SHP77 (cell line): ENCODE results near the gene TRIM50.
"Not testable (repeated sequence)": the region's sequence is repeated elsewhere in the genome, so short reads cannot be mapped to it uniquely, and the experiment has no call there.

ENCODE experiments used
- DNase-seq, 2 experiments: peaks; one replicate each; lab custom pipeline; 2025; lab: John Stamatoyannopoulos, UW

Gene TRIM50

DNA sequence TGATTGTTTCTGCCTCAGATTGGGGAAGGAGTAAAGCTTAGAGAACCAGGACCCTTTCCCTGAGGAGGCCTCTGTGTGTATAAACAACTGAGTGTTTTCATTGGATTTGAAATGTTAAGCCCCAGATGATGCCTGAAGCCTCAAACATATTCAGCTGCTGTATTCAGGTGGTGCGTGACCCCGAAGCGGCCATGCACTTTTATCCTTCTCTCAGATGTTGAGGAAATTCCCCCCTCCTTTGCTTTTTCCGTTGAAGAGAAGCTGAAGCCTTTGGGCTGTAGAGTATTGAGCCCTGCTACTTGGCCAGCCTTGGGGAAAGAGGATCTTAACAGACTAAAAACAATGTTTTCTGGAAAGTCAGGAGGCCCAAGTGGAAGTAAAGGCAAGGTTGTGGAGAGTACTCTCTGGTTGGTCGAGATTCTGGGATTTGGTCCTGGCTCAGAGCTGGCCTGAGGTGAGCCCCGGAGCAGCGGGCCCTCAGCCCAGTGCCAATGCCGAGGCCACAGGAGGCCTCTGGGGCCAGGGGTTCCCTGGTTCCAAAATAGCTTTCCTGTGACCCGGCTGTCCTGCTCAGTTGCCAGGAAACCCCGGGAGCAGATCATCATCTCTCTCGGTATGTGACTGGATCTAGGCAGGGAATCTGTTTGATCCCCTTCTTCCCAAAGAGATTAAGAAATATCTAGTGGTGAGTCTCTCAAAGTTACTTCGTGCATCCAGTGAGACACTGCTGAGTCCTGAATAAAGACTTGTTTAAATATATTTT lies 22.6 kb upstream of the TRIM50 start:
- no peak for DNase-seq

DNA sequence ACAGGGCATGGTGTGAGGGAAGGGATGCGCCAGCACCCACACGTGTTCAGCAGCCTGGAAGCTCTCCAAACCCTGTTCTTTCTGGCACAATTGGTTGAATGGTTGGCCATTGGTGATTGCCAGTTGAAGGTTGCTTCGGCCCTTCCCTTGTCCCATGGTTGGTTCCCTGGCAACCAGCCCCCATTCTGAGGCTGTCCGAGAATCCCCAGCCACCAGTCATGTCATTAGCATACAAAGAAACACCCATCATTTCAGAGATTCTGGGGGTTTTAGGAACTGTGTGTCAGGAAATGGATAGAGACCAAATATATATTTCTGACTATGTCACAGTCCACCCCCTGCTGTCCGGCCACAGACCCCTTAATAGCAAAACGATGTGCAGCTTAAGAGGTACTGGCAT lies 21.9 kb upstream of the TRIM50 start:
- DNase-seq: no peak

DNA sequence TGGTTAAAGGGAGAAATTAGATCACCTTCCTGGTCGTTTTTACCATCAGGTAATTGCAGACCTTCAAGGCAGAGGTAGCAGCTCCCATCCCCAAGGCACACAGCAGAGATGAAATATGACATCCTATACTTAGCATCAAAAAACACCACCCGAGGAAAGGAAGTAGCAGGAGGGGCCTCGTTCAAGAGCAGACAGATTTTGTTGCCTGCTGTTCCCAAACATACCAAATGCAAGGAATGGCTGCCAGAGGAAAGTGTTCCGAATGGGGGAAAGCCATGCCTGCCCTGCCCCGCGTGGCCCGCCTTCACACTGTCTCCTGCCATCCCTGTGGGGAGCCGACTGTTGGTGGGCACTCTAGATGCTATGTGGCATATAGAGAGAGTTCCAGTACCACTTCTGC lies 18.1 kb upstream of the TRIM50 start:
- DNase-seq: no peak

DNA sequence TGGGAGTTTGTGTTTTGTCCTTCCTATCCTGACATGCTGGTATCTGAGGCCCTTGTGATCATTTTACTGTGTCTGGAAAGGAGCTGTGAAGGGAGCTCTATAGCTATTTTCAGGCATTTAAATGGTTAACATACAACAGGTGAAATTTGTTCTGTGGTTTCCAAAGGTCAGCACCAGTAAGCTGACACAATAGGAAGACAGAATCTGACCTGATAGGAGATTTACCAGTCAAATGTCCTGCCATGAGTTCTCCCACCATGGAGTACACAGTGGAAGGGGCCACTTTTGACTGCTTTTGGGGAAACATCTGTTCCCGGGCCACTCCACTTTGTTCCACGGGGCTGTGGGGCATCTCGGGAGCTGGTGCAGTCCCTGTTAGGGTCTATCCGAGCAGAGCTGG lies 17.7 kb upstream of the TRIM50 start:
- DNase-seq: no peak

DNA sequence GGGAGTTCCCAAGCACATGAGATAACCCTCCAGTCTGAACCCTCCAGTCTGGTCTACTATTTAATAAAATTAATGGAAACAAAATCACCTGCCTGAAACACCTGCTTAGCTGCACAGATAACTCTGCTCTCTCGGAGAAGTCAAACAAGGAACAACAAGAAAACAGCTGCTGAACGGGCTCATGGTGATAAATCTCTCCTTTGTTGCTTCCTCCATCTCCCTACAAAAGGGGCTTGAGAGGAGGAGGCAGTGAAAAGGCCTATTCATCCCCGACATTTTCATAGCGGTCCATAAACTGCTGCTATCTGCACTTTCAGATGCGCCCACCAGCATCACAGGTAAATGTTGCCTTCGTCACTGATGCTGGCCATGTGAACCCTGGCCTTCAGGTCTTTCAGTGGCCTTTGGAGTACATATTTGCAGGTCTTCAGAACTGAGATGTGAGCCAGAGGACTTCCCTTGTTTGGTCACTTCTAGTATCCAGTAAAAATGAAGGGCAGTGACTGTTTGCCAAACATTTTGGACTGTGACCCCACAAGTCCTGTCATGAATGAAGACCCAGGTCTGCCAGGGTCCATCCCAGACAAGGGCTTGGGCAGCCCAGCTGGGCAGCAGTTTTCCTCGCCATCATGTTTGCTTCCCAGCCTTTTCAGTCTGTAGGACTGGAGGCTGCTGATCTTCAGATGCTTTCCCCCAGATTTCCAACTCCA lies 15.9 kb upstream of the TRIM50 start:
- no peak for DNase-seq

DNA sequence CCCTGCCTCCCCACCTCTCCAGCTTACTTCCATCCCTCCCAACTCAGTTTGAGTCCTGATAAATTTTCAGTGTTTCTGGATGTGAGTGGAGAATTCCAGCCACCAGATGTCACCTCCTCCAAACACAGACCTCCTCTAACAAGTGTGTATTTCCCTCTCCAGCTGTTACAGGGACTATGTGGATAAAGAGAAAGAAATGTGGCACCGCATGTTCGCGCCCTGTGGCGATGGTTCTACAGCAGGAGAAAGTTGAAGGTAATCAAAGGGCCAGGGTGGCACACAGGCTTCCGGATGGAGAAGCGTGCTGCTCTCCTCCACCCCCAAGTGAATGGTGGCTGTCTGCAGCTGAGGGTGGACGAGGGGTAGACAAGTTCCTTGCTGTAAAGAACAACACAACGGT lies 14.8 kb upstream of the TRIM50 start:
- no peak for DNase-seq

DNA sequence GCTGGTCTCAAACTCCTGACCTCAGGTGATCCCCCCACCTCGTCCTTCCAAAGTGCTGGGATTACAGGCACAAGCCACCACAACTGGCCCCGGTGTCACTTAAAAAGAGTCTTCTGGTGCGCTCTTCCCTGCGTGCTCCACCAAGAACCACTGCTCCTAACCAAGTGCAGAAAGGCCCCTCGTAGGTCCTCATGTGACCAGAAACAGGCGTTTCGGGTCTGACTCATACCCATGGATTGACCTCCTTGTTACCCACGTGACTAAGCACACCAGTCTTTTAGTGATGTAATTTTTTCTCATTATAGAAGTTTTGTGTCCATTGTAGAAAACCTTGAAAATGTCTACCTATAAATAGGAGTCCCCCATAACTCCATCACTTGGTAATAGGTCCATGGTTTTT lies 14.0 kb upstream of the TRIM50 start:
- no peak for DNase-seq

DNA sequence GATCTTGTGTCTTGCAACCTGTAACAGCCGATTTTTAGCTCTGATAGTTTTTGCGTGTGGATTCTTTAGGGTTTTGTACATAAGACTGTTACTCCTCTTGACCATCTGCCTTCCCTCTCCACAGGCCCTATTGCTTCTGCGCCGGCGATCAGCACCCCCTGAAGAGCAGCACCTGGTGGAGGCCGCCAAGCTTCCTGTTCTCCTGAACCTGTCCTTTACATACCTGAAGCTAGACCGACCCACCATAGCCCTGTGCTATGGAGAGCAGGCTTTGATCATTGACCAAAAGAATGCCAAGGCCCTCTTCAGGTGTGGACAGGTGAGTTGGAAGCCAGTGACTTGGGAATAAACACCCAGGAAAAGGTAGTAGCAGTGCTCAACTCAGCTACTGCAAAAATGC lies 12.6 kb upstream of the TRIM50 start:
- no peak for DNase-seq

DNA sequence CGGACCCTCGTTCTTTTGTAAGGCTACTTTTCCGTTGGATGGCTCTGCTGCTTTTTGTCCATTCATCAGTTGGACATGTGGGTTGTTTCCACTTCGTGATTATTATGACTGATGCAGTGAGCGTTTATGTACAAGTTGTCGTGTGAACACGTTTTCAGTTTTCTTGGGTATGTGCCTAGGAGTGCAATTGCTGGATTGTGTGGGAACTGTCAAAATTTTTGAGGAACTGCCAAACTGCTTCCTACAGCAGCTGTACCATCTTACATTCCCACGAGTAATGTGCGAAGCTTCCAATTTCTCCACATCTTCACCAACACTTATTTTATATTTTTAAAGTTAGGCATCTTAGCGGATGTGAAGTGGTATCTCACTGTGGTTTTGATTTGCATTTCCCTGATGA lies 10.4 kb upstream of the TRIM50 start:
- no peak for DNase-seq

DNA sequence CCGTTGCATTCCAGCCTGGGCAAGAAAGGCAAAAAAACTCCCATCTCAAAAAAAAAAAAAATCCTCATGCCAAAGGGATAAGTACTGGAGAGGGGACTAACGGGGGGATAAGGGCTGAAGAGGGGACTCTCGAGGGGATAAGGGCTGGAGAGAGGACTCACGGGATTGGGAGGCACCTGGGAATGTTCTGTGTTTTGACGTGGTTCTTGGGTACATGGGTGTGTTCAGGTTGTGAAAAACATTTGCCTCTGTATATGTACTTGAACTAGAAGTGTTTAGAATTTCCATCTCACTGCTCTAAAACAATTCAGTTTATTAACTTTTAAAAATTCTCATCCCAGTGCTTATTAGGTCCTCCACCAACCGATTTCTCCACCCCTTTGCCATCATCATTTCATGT lies 4.6 kb upstream of the TRIM50 start:
- no peak for DNase-seq

DNA sequence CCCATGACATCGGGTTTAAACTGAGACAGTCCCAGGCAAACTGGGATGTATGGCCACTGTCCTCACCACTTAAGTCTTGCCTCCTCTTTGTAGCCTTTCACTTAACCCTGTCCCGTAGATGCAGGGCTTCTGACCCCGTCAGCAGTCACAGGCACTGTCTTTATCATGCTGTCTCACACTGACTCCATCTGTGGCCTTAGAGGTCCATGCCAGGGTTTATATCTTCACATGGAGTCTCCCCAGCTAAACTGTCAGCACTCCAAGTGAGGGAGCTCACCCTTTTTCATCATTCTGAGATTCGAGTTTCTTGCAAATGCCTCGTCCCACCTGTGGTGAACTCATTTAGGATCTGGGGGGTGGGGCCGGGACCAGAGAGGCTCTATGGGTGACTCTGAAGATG lies 2.9 kb upstream of the TRIM50 start:
- no peak for DNase-seq

DNA sequence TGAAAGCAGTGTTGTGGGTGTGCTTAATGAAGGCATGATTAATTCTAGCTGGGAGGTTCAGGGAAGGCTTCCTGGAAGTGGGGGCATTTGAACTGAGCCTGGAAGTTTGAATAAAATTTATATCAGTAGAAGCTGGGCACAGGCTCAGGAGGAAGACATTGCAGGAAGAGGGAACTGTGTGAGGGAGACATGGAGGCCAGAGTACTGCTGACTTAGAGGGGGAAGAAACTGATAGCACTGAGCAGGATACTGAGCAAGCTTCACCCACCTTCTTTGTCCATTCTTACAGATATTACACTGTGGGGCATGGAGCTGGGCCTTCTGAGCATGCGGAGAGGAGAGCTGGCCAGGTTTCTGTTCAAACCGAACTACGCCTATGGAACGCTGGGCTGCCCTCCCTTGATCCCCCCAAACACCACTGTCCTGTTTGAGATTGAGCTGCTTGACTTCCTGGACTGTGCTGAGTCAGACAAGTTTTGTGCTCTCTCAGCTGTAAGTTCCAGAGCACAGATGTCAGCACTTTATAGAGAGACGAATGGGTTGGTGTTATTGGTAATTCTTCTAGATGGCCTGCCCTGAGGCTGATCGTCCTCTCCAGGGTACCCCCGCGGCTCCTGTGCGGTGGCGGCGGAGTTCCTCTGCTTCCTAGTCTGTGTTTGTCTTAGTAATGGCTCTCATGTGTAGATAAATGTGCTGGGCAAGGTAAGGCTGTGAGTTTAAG lies 2.1 kb upstream of the TRIM50 start:
- DNase-seq: no peak

DNA sequence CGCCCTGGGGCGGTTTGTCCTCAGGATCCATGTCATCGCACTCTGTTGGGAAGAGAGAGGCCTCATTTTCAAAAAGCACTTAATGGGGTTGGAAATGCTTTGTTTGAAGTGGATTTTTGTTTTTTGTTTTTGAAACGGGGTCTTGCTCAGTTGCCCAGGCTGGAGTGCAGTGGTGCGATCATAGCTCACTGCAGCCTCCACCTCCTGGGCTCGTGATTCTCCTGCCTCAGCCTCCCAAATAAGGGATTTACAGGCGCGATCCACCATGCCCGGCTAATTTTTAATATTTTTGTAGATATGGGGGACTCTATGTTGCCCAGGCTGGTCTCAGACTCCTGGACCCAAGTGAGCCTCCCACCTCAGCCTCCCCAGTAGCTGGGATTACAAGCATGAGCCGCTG lies 814 bp upstream of the TRIM50 start:
- DNase-seq: no peak

DNA sequence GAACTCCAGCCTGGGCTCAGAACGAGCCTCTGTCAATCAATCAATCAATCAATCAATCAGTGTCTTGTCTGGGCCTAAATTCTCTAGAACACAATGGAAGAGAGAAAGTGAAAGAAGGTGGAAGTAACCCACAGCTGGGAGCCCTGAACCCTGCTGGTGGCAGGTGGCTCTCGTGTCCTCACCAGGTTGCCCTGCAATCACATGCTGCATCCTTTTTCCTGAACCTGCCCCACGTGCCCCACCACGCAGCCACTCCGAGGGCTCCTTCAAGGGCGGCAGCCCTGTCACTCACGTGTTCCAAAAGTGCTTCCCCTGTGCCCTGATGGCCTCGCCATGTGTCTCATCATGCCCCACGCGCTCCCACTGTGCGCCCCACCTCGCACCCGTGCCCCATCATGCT lies 433 bp downstream of the TRIM50 start:
- not testable (repeated sequence) for DNase-seq

DNA sequence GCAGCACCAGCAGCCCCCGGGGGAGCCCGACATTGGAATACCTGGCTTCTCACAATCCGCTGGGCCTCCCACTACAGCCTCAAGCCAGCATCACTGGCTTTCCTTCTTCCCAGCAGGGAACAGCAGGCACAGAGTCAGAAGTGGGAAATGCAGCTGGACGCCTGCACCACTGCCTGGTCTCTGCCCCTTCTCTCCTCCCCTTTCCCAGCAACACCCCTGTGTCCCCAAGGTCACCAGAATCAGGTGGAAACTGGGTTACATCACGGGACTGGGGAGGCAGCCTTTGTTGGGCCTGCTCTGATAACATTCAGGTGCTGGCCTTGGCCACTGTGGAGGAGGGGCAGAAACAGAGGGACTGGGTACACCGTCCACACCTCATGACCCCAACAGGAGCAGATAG lies 2.5 kb downstream of the TRIM50 start:
- DNase-seq: not testable (repeated sequence)

DNA sequence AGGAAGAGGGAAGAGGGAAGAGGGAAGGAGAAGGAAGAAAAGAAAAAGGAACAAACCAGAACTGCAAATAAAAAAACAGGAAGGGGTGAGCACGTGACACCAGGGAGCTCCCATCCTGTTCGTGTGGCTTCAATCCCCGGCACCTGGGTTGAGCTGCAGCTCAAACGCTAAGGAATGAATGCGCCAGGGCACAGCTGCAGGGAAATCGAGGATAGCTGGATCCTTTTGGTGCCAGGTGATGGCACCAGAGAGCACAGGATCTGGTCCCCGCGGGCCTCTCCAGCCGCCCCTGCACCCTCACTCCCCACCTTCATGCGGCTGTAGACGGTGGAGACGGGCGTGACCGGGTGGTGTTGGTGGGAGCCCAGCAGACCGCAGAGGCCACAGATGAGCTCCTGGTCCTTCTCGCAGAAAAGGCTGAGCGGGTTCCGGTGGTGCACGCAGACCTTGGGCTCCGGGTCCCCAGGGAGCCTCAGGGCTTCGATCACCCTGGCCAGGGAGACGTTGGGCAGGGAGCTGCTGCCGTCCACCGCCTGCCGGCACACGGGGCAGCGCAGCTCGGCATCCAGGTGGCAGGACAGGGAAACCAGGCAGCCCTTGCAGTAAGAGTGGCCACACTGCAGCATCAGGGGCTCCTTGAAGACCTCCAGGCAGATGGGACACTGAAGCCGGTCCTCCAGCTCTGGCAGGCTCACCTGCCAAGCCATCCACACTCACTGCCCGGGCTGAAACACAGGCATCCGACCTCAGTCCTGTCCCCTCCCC lies 3.6 kb downstream of the TRIM50 start:
- peak; percentile 71 to 77 for DNase-seq

DNA sequence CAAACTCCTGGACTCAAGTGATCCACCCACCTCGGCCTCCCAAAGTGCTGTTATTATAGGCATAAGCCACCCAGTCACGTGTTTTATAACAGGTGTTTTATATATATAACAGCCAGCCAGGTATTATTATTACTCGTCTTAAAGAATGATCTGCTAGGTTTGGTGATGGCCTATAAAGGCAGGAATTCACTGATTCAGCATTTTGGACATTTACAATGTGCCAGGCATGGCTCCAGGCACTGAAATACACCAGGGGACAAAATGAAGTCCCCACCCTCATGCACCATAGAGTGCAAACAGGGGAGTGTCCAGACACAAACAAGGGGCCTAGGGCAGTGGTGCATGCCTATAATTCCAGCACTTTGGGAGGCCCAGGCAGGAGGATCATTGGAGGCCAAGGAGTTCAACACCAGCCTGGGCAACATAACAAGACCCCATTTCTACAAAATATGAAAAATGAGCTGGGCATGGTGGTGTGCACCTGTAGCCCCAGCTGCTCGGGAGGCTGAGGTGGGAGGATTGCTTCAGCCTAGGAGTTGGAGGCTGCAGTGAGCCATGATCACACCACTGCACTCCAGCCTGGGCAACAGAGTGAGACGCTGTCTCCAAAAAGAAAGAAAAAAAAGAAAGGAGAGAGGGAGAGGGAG lies 4.3 kb downstream of the TRIM50 start:
- not testable (repeated sequence) for DNase-seq

DNA sequence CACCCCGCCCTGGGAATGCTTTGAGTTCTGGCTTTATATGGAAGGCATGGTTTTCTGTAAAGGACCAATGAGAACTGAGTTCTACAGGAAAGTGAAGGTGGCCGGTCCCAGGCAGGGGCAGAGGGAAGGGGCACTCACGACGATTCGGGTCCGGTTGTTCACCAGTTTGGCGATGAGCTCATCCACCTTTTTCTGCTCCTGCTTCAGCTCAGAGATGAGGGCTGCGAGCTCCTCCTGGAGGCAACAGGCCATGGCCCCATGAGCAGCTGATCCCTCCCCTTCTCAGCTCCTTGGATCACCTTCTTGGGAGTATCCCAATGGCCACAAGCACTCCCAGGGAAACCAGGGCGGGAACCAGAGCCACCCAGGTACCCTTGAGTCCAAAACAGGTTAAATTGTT lies 7.9 kb downstream of the TRIM50 start:
- not testable (repeated sequence) for DNase-seq

DNA sequence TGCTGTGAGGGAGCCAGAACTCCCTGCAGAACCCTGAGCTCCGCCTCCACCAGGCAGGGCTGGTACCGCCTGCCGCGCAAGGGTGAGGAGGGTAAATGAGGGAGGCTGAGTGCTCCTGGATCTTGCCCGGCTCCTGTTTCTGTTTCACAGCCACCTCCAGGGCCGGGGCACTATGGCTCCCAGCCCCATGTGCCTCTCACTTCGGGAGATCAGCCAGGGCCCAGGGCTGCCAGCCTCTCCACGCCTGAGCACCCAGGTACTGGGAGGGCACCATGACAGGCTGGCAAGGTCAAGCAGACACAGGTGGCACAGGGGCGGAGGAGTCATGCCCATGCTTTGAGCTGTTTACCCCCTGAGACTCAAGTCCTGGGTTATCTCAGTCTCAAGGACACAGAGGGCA lies 8.3 kb downstream of the TRIM50 start:
- DNase-seq: not testable (repeated sequence)

DNA sequence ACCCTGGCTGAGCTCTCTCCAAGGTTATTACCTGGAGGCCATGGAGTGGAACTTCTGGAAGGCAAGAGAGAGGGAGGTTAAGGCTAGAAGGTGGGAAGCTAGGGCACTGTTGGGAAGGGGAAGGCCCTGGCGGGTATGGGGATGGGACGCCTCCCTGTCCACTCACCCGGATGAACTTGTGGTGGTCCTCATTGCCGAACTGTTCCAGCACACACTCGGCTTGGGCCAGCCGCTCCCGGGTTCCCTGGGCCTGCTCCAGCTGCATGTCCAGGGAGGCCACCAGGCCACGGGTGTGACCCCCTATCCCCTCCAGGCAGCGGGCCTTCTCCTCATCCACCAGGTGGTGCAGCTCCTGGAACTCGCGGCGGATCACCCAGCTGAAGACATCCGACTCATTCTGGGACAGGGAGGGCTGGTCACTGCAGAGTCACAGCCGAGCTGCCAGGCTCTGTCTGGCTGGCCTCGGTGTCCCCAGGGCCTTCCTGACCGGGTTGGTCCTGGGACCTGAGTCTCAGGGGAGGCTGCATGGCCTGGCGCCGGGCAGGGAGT lies 9.2 kb downstream of the TRIM50 start:
- DNase-seq: not testable (repeated sequence)

DNA sequence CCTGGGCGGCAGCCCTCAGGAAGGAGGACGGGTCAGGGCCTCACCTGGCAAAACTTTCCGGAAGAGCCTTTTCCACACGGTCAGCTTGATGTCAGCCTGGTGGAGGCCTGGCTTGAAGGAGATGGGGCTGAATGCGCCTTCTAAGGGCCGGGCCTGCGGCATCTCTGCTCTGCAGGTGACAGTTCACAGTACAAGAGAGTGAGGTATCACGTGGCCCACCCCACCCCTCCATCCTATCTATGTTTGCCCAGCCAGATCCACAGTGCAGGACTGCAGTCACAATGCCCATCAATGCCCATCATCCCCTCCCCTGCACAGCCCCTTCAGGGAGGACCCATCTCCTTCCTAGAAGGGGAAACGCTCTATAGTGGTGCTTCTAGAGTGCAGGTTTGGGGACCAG lies 11.4 kb downstream of the TRIM50 start:
- no peak for DNase-seq

DNA sequence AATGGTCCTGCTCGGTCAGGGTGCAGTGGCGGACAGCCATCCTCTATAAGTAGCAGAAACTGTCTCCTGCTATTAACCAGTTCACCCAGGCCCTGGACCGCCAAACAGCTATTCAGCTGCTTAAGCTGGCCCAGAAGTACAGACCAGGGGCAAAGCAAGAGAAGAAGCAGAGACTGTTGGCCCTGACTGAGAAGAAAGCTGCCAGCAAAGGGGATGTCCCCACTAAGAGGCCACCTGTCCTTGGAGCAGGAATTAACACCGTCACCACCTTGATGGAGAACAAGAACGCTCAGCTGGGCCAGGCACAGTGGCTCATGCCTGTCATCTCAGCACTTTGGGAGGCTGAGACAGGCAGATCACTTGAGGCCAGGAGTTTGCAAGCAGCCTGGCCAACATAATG lies 13.6 kb downstream of the TRIM50 start:
- no peak for DNase-seq
